ENCODE results near the gene USP6NL. TPM values are rescaled to one million over a fixed set of nuclear protein-coding genes. Genes with fewer than 3 reads are reported as not detected.

USP6NL gene
- total RNA-seq, 2 donors from 2014 or later = 11.2 to 18.4 TPM

GRCh38 chr10:11563936-11564335, 47.5 kb downstream of the USP6NL start:
- DNase-seq (ENCODE audit: low spot score) = no peak
- intact Hi-C loops (cut with DNase I) = no loop called here

DNA sequence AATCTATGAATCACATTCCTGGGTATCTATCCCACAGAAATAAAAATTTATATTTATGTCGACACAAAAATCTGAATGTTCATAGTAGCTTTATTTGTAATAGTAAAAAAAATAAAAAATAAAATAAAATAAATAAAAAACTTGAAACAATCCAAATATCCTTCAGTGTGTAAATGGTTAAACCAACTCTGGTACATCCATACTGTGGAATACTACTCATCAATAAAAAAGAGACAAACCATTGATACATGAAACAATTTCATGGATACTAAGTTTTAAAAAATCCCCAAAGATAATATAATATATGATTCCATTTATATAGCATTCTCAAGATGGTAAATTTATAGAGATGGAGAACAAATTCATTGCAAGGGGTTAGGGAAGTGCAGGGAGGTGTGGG, 48.6 kb downstream of the USP6NL start:
- no peak for DNase-seq (ENCODE audit: low spot score)
- intact Hi-C loops (cut with DNase I) = no loop called here

DNA sequence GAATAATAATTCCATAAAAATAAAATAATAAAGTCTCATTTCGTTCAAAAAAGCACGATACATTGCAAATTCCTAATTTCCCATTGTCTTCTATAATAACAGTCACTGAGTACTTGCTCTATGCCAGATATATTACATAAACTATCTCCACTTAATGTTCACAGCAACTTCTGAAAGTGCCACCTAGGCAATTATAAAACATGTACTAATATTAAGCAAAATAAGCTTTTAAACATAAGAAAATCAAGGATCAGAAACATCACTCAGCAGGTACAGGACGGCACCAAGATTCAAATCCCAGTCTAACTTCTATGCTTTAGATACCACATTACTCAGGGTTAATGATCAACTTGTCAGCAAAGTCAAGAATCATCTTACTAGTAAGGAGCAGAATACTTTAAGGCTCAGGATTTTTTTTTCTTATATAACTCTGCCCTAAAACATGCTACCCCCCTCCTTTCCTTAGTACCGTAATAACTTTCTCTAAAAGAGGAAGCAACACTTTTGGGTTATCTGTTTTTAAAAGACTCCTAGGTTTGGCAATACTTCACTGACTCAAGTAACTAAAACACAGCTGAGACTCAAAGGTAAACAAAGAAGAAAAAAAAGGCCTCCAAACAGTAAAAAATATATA, 51.3 kb downstream of the USP6NL start:
- intact Hi-C loops (cut with DNase I) = no loop called here

GRCh38 chr10:11557967-11558366, 53.5 kb downstream of the USP6NL start:
- DNase-seq (ENCODE audit: low spot score) = no peak
- intact Hi-C loops (cut with DNase I) = no loop called here

More for the DNA sequence above, 51.3 kb downstream of the USP6NL start:
- DNase-seq (ENCODE audit: low spot score) = no peak

GRCh38 chr10:11557513-11557912, 53.9 kb downstream of the USP6NL start:
- intact Hi-C loops (cut with DNase I) = no loop called here
- DNase-seq (ENCODE audit: low spot score) = no peak

DNA sequence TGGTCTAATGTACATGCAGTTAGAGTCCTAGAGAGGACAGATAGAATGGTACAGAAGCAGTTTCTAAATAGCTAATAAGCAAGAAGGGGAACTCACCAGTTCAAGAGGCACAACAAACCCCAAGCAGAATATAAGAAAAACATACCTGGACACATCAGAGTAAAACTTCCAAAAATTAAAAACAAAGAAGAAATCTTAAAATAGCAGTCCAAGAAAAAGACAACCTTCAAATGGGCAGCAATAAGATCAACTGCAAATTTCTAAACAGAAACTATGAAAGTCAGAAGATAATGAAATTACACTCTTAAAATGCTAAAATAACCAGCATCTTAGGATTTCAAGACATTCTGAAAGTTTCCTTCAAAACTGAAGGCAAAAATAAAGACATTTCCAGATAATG, 55.9 kb downstream of the USP6NL start:
- intact Hi-C loops (cut with DNase I) = no loop called here
- DNase-seq (ENCODE audit: low spot score) = no peak

- no peak for DNase-seq (ENCODE audit: low spot score)
- intact Hi-C loops (cut with DNase I) = no loop called here
Observed at GRCh38 chr10:11553773-11554381, 57.6 kb downstream of the USP6NL start.

DNA sequence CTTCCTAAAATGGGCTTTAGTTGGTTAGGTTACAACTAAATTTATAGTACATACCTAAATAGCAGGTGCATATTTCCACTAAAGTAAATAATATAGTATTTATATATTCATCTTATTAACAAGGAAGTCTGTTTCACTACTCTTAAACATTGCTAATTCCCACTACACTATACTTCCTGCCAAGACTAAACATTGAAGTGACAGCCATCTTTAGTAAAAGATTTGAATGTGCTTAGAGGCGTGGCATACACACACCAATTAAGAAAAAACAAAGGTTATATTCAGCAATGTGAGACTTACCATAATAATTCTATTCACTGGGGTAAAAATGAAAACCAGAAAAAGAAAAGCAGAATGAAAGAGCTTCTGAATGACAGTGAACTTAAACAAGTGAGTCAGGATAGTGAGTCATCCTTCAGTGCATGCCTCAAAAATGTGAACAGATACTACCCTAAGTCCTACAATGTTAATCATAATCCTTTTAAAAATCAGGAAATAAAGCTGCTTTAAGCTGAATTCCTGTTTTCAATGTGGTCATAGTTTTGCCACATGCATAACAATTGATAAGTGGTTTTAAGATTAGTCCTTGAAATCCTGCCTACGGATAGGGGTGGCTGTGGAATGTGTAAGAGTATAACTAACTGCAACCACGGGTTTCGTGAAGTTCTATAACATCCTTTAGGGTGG, 59.4 kb downstream of the USP6NL start:
- no peak for DNase-seq (ENCODE audit: low spot score)
- intact Hi-C loops (cut with DNase I) = no loop called here

GRCh38 chr10:11551104-11551503, 60.3 kb downstream of the USP6NL start:
- intact Hi-C loops (cut with DNase I) = no loop called here
- DNase-seq (ENCODE audit: low spot score) = no peak

- intact Hi-C loops (cut with DNase I) = no loop called here
- no peak for DNase-seq (ENCODE audit: low spot score)
Observed at GRCh38 chr10:11548768-11549099, 62.7 kb downstream of the USP6NL start.

DNA sequence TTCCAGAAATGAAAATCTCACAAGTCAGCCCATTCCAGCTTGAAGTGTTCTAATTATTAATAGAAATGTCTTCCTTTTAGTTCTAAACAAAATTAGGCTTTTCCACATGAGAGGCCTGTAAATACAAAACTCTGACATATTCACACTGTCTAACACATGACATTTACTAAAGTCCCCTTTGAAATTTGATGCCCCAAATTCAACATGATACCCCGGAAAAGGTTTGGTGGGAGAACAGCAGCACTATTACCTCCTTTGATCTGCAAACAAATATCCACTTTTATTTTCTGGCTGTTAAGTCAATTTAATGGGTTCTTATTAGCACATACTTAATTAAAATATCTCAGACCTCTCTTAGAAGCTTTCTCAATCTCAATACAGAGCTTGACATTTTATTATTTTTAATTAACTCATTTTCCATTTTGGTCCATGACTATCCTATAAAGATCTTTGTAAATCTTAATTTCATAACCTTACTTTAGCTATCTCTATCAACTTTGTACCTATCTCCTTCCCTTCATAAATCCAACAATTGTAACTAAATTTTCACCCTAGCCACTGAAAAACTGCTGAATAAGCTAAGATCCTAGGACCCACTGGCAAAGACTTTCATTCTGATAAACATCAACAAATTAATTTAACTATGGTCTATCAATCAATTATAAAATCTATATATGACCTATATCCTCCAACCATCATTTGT, 63.2 kb downstream of the USP6NL start:
- intact Hi-C loops (cut with DNase I) = no loop called here
- DNase-seq (ENCODE audit: low spot score) = no peak

DNA sequence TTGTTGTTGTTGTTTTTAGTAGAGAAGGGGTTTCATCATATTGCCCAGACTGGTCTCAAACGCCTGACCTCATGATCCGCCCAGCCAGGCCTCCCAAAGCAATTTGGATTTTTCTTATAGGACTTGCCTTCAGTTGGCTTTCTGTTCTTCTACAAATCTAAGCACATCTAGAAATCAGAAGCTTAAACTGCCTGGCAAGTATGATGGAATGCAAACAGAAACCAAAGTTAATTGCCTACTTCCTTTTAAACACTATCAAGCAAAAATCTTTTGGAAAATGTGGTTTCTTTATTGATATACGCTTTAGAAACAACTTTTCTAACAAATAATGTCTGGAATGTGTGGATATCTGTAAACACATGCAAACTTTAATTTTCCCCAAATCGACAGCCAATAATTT, 64.9 kb downstream of the USP6NL start:
- DNase-seq (ENCODE audit: low spot score) = no peak
- intact Hi-C loops (cut with DNase I) = no loop called here

DNA sequence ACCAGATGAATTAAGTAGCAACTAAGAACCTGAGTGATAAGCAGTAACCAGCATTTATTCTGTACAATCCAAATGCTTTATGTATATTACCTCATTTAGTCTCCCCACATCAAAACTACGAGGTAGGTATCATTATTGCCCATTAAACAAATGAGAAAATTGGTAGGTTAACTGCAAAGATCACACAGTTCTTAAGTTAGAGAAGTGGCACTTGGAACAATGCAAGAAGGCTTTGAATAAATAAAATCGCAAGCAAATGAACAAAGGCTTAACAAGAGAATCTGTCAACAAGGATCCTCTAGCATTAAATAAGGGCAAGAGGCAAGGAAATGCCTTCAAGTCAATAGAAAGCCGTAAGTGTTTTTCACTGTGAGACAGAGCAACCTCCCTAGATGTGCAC, 70.2 kb downstream of the USP6NL start:
- DNase-seq (ENCODE audit: low spot score) = no peak
- intact Hi-C loops (cut with DNase I) = no loop called here

GRCh38 chr10:11539191-11539868, 72.1 kb downstream of the USP6NL start:
- no peak for DNase-seq (ENCODE audit: low spot score)
- intact Hi-C loops (cut with DNase I) = no loop called here

DNA sequence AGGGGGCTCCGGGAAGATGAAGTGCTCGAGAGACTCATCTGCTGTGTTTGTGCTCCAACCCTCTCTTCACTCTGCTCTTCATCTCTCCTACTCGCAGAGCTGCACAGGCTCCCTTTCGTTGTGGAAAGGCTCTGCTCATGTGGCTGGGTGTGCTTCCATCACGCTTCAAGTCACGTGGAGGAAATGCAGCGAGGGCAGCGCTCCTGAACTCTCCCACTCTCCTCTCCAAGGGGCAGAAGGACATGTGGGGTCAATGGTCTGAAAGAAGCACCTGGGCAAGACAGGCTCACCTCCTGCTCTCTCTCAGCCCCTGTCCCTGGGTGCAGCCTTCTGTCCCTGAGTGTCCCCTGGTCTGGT, 72.6 kb downstream of the USP6NL start:
- DNase-seq (ENCODE audit: low spot score) = no peak
- intact Hi-C loops (cut with DNase I) = no loop called here

GRCh38 chr10:11536228-11536627, 75.2 kb downstream of the USP6NL start:
- DNase-seq (ENCODE audit: low spot score) = no peak
- intact Hi-C loops (cut with DNase I) = no loop called here

GRCh38 chr10:11535346-11535959, 76.0 kb downstream of the USP6NL start:
- no peak for DNase-seq (ENCODE audit: low spot score)
- intact Hi-C loops (cut with DNase I) = no loop called here

GRCh38 chr10:11533328-11533781, 78.1 kb downstream of the USP6NL start:
- intact Hi-C loops (cut with DNase I) = no loop called here
- DNase-seq (ENCODE audit: low spot score) = no peak

GRCh38 chr10:11532306-11532705, 79.1 kb downstream of the USP6NL start:
- intact Hi-C loops (cut with DNase I) = no loop called here
- no peak for DNase-seq (ENCODE audit: low spot score)
